HG03097 (cell line): ENCODE results near the gene BATF2.
"Not testable (repeated sequence)": the region's sequence is repeated elsewhere in the genome, so short reads cannot be mapped to it uniquely, and the experiment has no call there.

ENCODE experiments used
- ATAC-seq: cut with Tn5 transposase; IDR thresholded peaks from one replicate; pipeline ENCODE4 v1.9.1; 2021; ENCODE audit not compliant: unreplicated experiment, low FRiP score

BATF2 gene

GRCh38 chr11:65013888-65014725 is 17.3 kb upstream of the BATF2 start, which contains the start of gene ARL2:
TSS of gene ARL2 (plus strand) at chr11:65014160. CDS start at chr11:65014208, 48 bp downstream.
- peak; percentile 69 for ATAC-seq

- peak; percentile 58 for ATAC-seq
These were observed 16.5 kb upstream of the BATF2 start for GRCh38 chr11:65013130-65013887.

GRCh38 chr11:65008873-65009272 is 12.1 kb upstream of the BATF2 start:
- ATAC-seq = no peak

- ATAC-seq = no peak
These were observed 11.2 kb upstream of the BATF2 start for GRCh38 chr11:65008016-65008415.

- ATAC-seq = not testable (repeated sequence)
These were observed 7.2 kb upstream of the BATF2 start for GRCh38 chr11:65003968-65004367.

- no peak for ATAC-seq
These were observed 6.5 kb upstream of the BATF2 start for GRCh38 chr11:65003282-65003681.

- no peak for ATAC-seq
These were observed 5.9 kb upstream of the BATF2 start for GRCh38 chr11:65002706-65003105.

- no peak for ATAC-seq
These were observed 2.7 kb upstream of the BATF2 start for GRCh38 chr11:64999478-64999877.

GRCh38 chr11:64998690-64999431 is 2.1 kb upstream of the BATF2 start:
- ATAC-seq = no peak

GRCh38 chr11:64998141-64998540 is 1.4 kb upstream of the BATF2 start:
- ATAC-seq = no peak

- no peak for ATAC-seq
These were observed 453 bp downstream of the BATF2 start for GRCh38 chr11:64996327-64996709.

GRCh38 chr11:64994318-64994717 is 2.5 kb downstream of the BATF2 start:
- ATAC-seq = no peak

- ATAC-seq = no peak
These were observed 6.4 kb downstream of the BATF2 start for GRCh38 chr11:64990222-64990923.

GRCh38 chr11:64989416-64989815 is 7.4 kb downstream of the BATF2 start:
- ATAC-seq = no peak

GRCh38 chr11:64987998-64988854 is 8.5 kb downstream of the BATF2 start:
- ATAC-seq = no peak

GRCh38 chr11:64983339-64983738 is 13.4 kb downstream of the BATF2 start:
- not testable (repeated sequence) for ATAC-seq

GRCh38 chr11:64976651-64977050 is 20.1 kb downstream of the BATF2 start:
- ATAC-seq = no peak

GRCh38 chr11:64974124-64974523 is 22.6 kb downstream of the BATF2 start:
- no peak for ATAC-seq

GRCh38 chr11:64971421-64972233 is 25.1 kb downstream of the BATF2 start, which contains the start of gene MAJIN:
TSS of gene MAJIN (minus strand) at chr11:64972108. CDS start at chr11:64959405, 12,703 bp downstream.
- ATAC-seq = no peak
